Hematopoietic multipotent progenitor cell treated with erythropoietin and hydrocortisone succinate and interleukin-3 and kit ligand, for 4 days (in vitro differentiated cells): ENCODE measurements around the gene MPC1L.

Source experiments
- DNase-seq: peaks from one replicate; pipeline ENCODE4 v3.0.0-alpha.2; 2015

MPC1L gene

DNA sequence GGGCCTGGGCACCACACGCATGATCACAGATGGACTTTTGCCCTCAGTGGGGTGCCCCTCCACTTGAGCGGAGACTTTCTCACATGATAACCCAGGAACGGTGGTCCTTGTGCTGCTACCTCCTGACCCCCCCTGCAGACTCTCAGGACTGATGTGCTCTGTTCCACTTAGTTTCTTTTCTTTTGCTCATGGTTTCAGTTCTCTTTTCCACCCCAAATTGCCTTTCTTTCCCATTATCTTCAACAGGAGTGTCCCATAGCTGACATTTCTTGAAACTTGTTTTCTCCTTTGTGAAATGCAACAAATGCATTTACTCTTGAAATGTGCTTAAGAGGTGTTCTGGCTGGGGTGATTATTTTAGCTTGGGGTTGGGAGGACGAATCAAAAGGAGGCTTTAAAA, 9.0 kb downstream of the MPC1L start:
- DNase-seq: no peak

DNA sequence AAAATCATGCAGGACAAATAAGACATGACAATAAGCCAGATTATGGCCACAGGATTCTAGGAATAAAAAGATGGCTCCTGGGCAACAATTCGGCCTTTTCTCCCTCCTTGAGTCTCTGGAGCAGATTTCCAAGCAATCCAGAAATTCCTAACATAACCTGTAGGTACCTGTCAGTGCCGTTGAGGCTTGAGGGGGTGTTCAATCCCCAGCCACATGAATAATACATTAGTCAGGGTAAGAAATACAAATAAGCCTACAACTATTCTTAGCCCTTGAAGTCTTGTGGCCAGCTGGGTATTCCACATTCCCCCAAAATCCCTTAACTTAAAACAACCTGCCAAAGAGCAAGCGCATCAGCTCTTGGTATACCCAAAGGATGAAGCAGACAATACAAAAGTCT, 14.5 kb downstream of the MPC1L start:
- DNase-seq: no peak

DNA sequence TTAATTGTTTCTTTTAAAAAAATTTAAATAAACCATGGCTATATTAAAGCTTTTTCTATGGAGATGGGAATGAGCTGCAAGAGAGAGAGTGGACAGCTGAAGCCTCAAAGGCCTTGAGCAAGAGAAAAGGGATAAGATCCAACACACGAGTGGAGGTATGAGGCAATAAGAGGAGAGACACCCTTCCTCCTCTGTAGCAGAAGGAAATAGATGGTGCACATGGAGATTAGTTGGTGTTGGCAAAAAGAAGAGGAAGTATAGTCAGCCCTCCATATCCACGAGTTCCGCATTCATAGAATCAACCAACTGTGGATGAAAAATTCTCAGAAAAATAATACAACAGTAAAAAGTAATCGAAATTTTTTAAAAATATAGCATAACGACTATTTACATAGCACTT, 20.9 kb downstream of the MPC1L start:
- peak; percentile 84 for DNase-seq

DNA sequence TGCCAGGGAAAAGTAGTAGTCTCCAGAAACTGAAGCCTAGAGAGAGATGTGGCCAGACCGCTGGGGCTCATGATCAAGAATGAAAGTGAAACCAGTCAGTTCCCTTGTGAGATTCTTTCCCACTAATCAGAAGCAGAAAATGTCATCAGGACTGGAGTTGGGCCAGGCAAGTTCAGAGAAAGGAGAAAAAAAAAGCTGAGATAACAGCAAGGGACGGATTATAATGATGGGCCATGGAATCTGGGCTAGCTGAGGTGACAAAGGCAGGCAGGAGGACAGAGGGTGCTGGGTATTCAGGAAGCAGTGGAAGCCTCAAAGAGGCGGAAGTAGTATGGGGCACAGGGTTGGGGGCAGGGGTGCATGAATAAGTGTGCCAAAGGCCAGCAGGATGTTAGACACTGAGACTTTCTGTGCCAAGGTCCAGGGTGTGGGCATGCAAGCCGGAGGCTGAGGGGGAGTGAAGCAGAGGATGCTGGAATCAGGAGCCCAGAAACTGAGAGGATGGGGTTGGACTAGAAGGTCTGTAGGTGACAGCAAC, 21.7 kb downstream of the MPC1L start:
- peak; percentile 74 for DNase-seq

DNA sequence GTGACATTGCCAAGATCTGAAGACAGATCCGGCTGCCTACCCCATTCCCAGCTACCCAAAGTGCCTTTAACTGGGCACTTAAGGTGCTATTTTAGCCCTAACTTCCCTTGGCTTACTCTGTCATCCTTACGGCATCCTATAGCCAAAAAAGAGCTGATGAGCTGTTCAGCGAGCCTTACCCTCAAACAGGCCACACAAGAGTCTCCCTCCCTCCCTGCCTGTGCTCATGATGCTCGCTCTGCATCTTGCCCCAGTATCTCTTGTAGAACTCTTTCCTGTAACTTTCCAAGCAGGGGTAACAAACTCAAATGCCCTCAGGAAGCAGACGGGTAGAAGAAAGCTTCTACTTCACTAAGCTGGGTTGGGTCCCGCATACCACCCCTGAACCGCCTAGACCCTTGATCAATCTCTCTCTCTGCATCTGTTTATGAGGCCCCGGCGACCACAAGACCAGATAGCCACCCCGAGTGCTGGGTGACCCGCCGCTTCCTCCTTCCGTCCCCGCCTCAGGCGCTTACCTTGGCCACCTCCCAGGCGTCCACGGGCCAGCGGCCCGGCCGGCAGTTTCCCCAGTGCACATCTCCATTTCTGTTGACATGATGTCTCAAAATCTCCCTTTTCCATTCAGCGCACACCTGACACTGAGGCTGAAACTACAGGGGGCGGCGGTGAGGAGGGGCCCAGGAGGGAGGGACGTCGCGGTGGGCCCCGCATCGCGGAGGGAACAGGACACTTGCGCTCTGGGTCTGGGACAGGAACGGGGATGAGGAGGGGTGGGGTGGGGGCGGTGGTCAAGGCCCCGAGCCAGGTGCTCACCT, 23.5 kb downstream of the MPC1L start:
- DNase-seq: peak; percentile 69

DNA sequence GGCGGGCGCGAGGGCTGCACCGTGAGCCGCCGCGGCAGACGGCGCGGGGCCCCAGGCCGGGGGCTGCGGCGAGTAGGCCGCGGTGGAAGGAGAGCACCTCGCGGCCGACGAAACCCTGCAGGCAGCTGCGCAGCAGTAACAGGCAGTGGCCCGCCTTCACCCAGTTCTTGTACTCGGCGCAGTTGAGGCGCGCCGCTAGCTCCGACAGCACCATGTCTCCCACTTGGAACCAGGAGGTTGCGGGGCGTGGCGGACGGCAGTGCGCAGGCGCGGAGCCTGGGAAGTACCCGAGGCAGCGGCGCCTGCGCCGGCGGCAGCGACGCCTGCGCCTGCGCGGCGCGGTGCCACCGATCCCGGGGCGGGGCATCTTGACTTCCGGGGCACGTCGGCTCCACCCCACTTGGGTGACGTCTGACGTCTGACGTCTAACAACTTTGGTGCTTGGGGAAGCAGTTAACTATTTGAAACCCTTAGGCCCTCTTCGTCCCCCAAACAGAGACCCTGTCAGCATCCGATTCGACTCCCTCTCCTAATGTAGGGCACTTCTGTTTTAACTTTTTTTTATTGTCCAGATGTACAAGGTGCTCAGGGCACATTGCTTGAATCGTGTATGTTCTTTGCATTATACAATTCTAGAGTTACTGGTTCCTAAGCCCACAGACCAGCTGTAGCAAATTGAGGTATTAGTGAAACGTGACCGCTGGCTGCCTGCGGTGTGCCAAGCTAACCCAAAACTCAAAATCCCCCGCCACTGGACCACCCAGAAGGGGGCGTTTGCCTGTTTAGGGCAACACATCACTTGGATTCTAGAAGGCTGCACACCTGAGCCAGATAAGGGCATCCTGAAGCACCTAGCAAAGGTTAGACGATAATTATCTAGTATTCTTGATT, 24.3 kb downstream of the MPC1L start, which contains the start of gene CXorf38:
Gene CXorf38, minus strand, starts transcription at position 255 of the 891 bp plus-strand sequence. Its CDS starts 41 bp downstream, at position 214.
- peak; percentile 93 for DNase-seq

DNA sequence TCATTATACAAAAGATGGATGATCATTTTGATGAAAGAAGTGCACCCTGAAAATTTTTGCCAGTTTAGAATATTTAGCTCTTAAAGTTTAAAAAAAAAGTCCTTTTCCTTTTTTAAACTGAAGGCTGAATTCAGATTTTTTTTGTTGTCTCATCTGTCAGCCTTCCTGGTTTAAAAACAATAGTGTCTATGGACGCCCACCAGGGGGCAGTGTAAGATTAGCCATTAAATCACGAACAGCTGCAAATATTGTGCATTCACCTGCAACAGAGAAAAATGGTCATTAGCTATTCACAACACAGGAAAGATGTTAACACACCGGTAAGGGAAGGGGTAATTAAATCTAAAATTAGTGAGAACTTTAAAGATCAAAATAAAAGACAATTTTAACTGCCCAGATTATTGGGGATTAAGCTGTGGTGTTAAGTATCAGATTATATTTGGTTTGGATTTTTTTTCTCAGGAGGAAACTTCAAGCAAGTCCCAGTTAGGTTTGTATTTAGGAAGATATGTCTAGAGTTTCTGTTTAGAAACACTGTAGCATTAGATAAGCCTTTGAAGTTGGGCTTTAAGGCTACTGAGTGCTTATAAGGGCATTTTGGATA, 28.5 kb downstream of the MPC1L start:
- peak; percentile 79 for DNase-seq

DNA sequence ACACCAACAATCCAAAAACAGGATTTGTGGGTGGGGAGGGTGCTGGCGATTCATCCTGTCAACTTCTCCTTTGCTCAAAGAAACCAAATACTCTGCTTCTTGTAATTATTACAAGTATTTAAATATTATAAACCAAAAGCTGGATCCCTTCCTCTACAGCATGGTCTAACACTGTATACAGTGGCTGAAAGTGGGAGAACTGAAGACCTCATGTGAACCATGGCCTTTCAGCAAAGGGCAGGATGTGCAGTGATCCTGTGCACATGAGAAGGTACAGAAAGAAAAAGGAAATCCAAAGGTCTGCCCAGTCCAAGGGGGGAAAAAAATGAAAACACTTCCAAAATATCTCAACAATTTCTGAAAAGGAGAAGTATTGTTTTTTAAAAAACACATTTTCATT, 29.4 kb downstream of the MPC1L start:
- DNase-seq: no peak

DNA sequence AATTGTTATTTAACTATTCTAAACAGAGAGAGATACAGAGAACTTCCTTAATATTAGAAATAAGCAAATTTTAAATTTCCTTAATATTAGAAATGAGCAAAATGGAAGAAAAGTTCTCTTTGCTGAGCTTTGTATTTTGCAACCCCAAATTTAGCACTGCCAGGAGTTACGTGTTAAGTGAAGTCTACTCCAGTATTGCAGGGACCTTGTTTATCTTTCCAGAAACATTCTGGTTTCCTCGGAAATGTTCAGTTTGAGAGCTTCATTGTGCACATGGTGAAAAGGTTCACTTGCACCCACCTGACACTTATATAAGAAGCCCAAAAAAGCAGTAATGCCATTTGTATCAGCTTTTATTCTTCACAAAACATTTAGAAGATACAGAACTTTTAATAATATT, 30.3 kb downstream of the MPC1L start:
- no peak for DNase-seq

DNA sequence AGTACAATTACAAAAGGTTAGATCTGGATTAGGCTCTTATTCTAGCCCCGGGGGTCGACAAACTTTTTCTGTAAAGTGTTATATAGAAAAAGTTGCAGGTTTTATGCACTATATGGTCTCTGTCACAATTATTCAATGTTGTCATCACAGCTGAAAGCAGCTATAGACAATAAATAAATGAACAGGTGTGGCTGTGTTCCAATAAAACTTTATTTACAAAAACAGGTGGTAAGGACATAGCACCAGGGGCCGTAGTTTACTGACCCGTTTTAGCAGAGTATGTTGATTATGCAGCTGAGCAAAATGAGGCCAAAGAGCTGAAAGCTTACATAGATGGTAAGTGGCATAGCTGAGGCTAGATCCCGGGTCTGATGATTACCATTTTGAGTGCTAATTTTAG, 37.2 kb downstream of the MPC1L start:
- no peak for DNase-seq

DNA sequence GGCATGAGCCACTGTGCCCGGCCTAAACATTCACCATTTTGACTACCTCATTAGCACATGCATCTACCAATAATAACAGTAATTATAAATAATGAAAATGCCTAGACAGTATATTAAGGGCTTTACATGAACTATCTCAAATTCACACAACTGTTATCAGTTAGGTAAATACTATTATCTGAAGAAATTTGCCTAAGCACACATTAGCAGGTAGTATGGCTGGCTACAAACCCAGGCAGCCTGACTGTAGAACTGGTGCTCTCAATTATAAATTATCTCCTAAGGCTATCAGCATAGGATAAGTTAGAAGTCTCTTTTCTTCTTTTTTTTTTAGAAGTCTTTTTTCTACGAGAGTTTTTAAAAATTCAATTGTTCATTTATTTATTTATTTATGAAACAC, 38.3 kb downstream of the MPC1L start:
- no peak for DNase-seq

DNA sequence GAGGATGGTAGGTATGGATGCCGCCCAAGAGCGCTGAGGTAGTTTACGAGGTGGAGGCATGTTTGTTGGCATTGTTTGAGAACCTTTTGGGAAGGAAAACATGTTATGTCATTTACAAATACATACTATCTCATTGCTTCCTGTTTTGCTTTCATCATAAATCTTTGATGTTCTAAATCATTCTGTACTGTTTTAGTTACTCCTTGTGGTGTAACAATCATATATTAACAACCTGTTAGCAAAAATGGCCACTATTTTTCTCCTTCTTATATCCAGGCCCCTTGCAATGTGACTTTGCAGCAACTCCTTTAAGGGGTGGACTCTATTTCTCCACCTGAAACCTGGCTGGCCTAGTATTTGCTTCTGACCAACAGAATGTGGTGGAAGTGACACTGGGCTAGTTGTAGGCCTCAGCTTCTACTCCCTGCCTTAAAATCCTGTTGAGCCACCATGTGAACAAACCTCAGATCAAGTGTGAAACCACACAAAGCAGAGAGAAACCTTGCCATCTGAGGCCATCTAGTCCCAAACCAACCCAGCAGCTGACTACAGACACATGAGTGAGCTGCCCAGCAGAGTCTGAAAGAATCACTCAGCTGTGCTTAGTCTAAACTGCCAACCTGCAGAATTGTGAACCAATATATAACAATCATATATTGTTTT, 40.0 kb downstream of the MPC1L start:
- no peak for DNase-seq

DNA sequence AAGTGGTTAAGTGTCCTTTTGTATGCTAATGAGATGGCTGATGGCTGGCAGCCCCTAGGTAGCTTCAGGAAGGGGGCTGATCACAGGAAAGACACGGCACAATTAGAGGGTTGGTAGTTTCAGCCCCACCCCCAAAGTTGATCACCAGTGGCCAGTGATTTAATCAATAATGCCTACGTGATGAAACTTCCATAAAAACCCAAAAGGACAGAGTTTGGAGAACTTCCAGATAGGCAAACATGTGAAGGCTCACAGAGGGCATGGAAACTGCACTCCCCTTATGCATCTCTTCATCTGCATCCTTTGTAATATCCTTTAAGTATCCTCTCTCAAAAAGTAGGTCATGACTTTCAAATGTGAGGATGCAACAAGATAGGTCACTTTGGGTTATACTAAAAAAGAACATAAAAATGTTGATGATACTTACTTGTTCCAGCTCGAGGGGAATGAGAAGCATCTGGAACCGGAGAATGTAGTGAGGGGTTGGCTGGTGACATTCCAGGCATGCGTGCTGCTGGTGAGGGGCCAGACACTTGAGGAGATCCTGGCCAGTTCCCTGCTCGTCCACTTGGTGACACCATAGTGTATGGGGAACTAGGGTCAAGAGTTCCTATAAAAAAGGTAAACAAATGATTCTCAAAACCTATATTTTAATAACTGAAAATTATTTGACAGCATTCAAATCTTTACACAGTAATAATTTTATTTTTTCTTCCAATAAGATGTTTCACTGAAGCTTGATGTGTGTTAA, 40.8 kb downstream of the MPC1L start:
- DNase-seq: no peak

DNA sequence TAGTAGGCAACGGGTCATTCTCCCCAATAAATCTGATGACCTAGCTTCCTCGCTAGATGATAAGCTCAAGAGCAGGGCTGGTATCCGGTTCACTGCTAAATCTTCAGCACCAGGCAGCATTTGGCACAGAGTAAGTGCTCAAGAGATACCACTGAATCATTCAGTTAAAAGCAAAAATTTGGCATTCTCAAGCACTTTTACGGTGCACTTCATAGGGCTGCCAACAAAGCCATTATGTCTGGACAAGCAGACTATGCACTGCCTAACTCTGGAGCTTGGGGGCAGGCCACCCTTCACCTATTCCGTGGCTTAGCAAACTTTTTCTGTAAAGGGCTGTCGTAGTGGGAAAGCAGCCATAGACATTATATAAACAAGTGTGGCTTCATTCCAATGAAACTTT, 47.9 kb downstream of the MPC1L start:
- DNase-seq: no peak
